Activated CD8-positive, alpha-beta memory T cell treated with anti-CD3 and anti-CD28 coated beads, Interleukin-2, amount 10 ng/mL, durations not matched to agents 7 days and 5 days (primary cell): ENCODE measurements around the gene PPP1CA. TPM values are rescaled to one million over a fixed set of nuclear protein-coding genes. Genes with fewer than 3 reads are reported as not detected.
"Not testable (repeated sequence)": the region's sequence is repeated elsewhere in the genome, so short reads cannot be mapped to it uniquely, and the experiment has no call there.

Source experiments
- ATAC-seq: fragments of 150-1000 bp; cut with Tn5 transposase; one replicate; pipeline ENCODE4 v1.10.0; 2021; ENCODE audit warnings: moderate library complexity
- CTCF ChIA-PET: fragments of 350-600 bp; sonication (Branson Sonifier 250); formaldehyde crosslinking; loops from one replicate; lab custom pipeline; 2021; ENCODE audit warnings: antibody characterized with exemption; lab: Charles Lee
- DNase-seq: peaks from one replicate; pipeline ENCODE4 v3.0.0-alpha.2; 2020
- H3K27ac Mint-ChIP-seq: one replicate; pipeline ENCODE4 v1.8.0; 2021; ENCODE audit warnings: mild to moderate bottlenecking, mixed read lengths
- H3K27me3 Mint-ChIP-seq: one replicate; pipeline ENCODE4 v1.8.0; 2021; ENCODE audit warnings: mixed read lengths
- H3K36me3 Mint-ChIP-seq: one replicate; pipeline ENCODE4 v1.8.0; 2021; ENCODE audit warnings: mild to moderate bottlenecking, mixed read lengths
- H3K4me1 Mint-ChIP-seq: one replicate; pipeline ENCODE4 v1.8.0; 2021; ENCODE audit warnings: mixed read lengths
- H3K4me3 Mint-ChIP-seq: one replicate; pipeline ENCODE4 v1.8.0; 2021; ENCODE audit warnings: mild to moderate bottlenecking, moderate library complexity, mixed read lengths
- H3K9me3 Mint-ChIP-seq: one replicate; pipeline ENCODE4 v1.8.0; 2022; ENCODE audit warnings: low read depth, mixed read lengths
- total RNA-seq, 2 experiments: library from RNA; stranded (reverse); gene quantifications; one replicate each; pipeline ENCODE4 v1.2.3, GENCODE V29; 2021

PPP1CA gene
- total RNA-seq, 2 experiments from 2014 or later: 309 to 360 TPM

GRCh38 chr11:67410369-67410831 lies 8.7 kb upstream of the PPP1CA start:
- Mint-ChIP-seq H3K36me3 (peaks cover 38% of the 10 kb centered on the region), H3K9me3 (no peaks in the 10 kb centered on the region), H3K4me3 (peak overlapping the region; percentile 75), H3K4me1 (peaks cover 72% of the 10 kb centered on the region), H3K27me3 (no peaks in the 10 kb centered on the region), H3K27ac (peak overlapping the region; percentile 66)
- ATAC-seq (no peak), DNase-seq (no peak)
- CTCF ChIA-PET: no interaction called here

GRCh38 chr11:67409781-67410368 lies 8.2 kb upstream of the PPP1CA start:
- DNase-seq (no peak), ATAC-seq (no peak)
- H3K4me1 Mint-ChIP-seq: peaks cover 72% of the 10 kb centered on the region
- H3K36me3 Mint-ChIP-seq: peaks cover 43% of the 10 kb centered on the region
- H3K4me3 Mint-ChIP-seq: peak overlapping the region; percentile 75
- H3K27me3 Mint-ChIP-seq: no peaks in the 10 kb centered on the region
- CTCF ChIA-PET: interaction anchor here (1.0 to 3.5 kb wide), 3 partner anchors 9 to 28 kb away, joined by 3 to 34 read pairs (median 32); partner anchors contain the start of gene PTPRCAP
- H3K9me3 Mint-ChIP-seq: no peaks in the 10 kb centered on the region
- H3K27ac Mint-ChIP-seq: peak overlapping the region; percentile 92

- H3K4me3 Mint-ChIP-seq: peak overlapping the region; percentile 90
- H3K36me3 Mint-ChIP-seq: peaks cover 49% of the 10 kb centered on the region
- peaks cover 72% of the 10 kb centered on the region for H3K4me1 Mint-ChIP-seq
- no peaks in the 10 kb centered on the region for H3K27me3 Mint-ChIP-seq
- H3K9me3 Mint-ChIP-seq: no peaks in the 10 kb centered on the region
- H3K27ac Mint-ChIP-seq: peak overlapping the region; percentile 92
- DNase-seq: peak; percentile 95
- CTCF ChIA-PET: interaction anchor here (1.0 to 3.5 kb wide), 8 partner anchors 10 to 96 kb away, joined by 3 to 34 read pairs (median 4); partner anchors contain the start of genes PITPNM1, PTPRCAP, RPS6KB2 and TMEM134
- peak; percentile 67 for ATAC-seq
Measured at GRCh38 chr11:67409261-67409666, 7.6 kb upstream of the PPP1CA start.

GRCh38 chr11:67408437-67409200 lies 7.0 kb upstream of the PPP1CA start:
- CTCF ChIA-PET: interaction anchor here (1.0 to 3.5 kb wide), 8 partner anchors 10 to 96 kb away, joined by 3 to 34 read pairs (median 4); partner anchors contain the start of genes PITPNM1, PTPRCAP, RPS6KB2 and TMEM134
- Mint-ChIP-seq H3K9me3 (no peaks in the 10 kb centered on the region), H3K27me3 (no peaks in the 10 kb centered on the region), H3K36me3 (peaks cover 50% of the 10 kb centered on the region), H3K27ac (peak overlapping the region; percentile 86), H3K4me1 (peaks cover 73% of the 10 kb centered on the region), H3K4me3 (peak overlapping the region; percentile 90)
- ATAC-seq: peak; percentile 34
- DNase-seq: peak; percentile 80

GRCh38 chr11:67407688-67408163 lies 6.1 kb upstream of the PPP1CA start:
- peak overlapping the region; percentile 90 for H3K4me3 Mint-ChIP-seq
- DNase-seq (no peak), ATAC-seq (peak; percentile 17)
- H3K27ac Mint-ChIP-seq: peak overlapping the region; percentile 86
- H3K9me3 Mint-ChIP-seq: no peaks in the 10 kb centered on the region
- peaks cover 75% of the 10 kb centered on the region for H3K4me1 Mint-ChIP-seq
- H3K27me3 Mint-ChIP-seq: no peaks in the 10 kb centered on the region
- CTCF ChIA-PET: interaction anchor here (0.9 to 3.5 kb wide), 8 partner anchors 11 to 98 kb away, joined by 3 to 34 read pairs (median 4); partner anchors contain the start of genes PITPNM1, PTPRCAP and RPS6KB2
- H3K36me3 Mint-ChIP-seq: peaks cover 50% of the 10 kb centered on the region

GRCh38 chr11:67406969-67407687 lies 5.5 kb upstream of the PPP1CA start:
- no peaks in the 10 kb centered on the region for H3K27me3 Mint-ChIP-seq
- H3K4me1 Mint-ChIP-seq: peaks cover 74% of the 10 kb centered on the region
- DNase-seq: no peak
- peak overlapping the region; percentile 90 for H3K4me3 Mint-ChIP-seq
- CTCF ChIA-PET: interaction anchor here (0.6 to 3.5 kb wide), 10 partner anchors 10 to 116 kb away, joined by 3 to 34 read pairs (median 4); partner anchors contain the start of genes PITPNM1, PTPRCAP and RPS6KB2
- H3K36me3 Mint-ChIP-seq: peaks cover 50% of the 10 kb centered on the region
- no peak for ATAC-seq
- H3K27ac Mint-ChIP-seq: peak overlapping the region; percentile 86
- H3K9me3 Mint-ChIP-seq: no peaks in the 10 kb centered on the region

GRCh38 chr11:67406420-67406968 lies 4.8 kb upstream of the PPP1CA start:
- CTCF ChIA-PET: interaction anchor here (0.9 to 3.5 kb wide), 8 partner anchors 9 to 99 kb away, joined by 3 to 34 read pairs (median 4); partner anchors contain the start of genes PITPNM1, PTPRCAP and RPS6KB2
- H3K9me3 Mint-ChIP-seq: no peaks in the 10 kb centered on the region
- peaks cover 50% of the 10 kb centered on the region for H3K36me3 Mint-ChIP-seq
- ATAC-seq: no peak
- no peaks in the 10 kb centered on the region for H3K27me3 Mint-ChIP-seq
- peak overlapping the region; percentile 86 for H3K27ac Mint-ChIP-seq
- peak overlapping the region; percentile 90 for H3K4me3 Mint-ChIP-seq
- DNase-seq: no peak
- peaks cover 71% of the 10 kb centered on the region for H3K4me1 Mint-ChIP-seq

GRCh38 chr11:67405688-67406339 lies 4.2 kb upstream of the PPP1CA start:
- H3K36me3 Mint-ChIP-seq: peaks cover 53% of the 10 kb centered on the region
- CTCF ChIA-PET: interaction anchor here (1.2 to 5.8 kb wide), 7 partner anchors 10 to 99 kb away, joined by 3 to 96 read pairs (median 23); partner anchors contain the start of genes CARNS1, PITPNM1, POLD4 and PTPRCAP
- no peaks in the 10 kb centered on the region for H3K27me3 Mint-ChIP-seq
- no peak for ATAC-seq
- H3K9me3 Mint-ChIP-seq: no peaks in the 10 kb centered on the region
- peaks cover 64% of the 10 kb centered on the region for H3K4me1 Mint-ChIP-seq
- peak overlapping the region; percentile 90 for H3K4me3 Mint-ChIP-seq
- no peak for DNase-seq
- H3K27ac Mint-ChIP-seq: peak overlapping the region; percentile 86

- H3K27me3 Mint-ChIP-seq: no peaks in the 10 kb centered on the region
- ATAC-seq (no peak), DNase-seq (no peak)
- H3K4me1 Mint-ChIP-seq: peaks cover 63% of the 10 kb centered on the region
- peaks cover 55% of the 10 kb centered on the region for H3K36me3 Mint-ChIP-seq
- peak overlapping the region; percentile 90 for H3K4me3 Mint-ChIP-seq
- no peaks in the 10 kb centered on the region for H3K9me3 Mint-ChIP-seq
- CTCF ChIA-PET: interaction anchor here (1.2 to 5.8 kb wide), 7 partner anchors 9 to 100 kb away, joined by 3 to 96 read pairs (median 23); partner anchors contain the start of genes CARNS1, PITPNM1, POLD4 and PTPRCAP
- H3K27ac Mint-ChIP-seq: peak overlapping the region; percentile 86
Measured at GRCh38 chr11:67405196-67405567, 3.5 kb upstream of the PPP1CA start.

- H3K36me3 Mint-ChIP-seq: peaks cover 53% of the 10 kb centered on the region
- no peaks in the 10 kb centered on the region for H3K27me3 Mint-ChIP-seq
- ATAC-seq (no peak), DNase-seq (peak; percentile 85)
- H3K27ac Mint-ChIP-seq: peak overlapping the region; percentile 86
- H3K4me1 Mint-ChIP-seq: peaks cover 62% of the 10 kb centered on the region
- H3K9me3 Mint-ChIP-seq: no peaks in the 10 kb centered on the region
- H3K4me3 Mint-ChIP-seq: peak overlapping the region; percentile 90
- CTCF ChIA-PET: interaction anchor here (1.2 to 5.8 kb wide), 11 partner anchors 9 to 100 kb away, joined by 3 to 96 read pairs (median 7); partner anchors contain the start of genes CARNS1, PITPNM1, POLD4 and PTPRCAP
Measured at GRCh38 chr11:67404515-67405195, 3.0 kb upstream of the PPP1CA start.

GRCh38 chr11:67403085-67403484 lies 1.4 kb upstream of the PPP1CA start:
- peaks cover 66% of the 10 kb centered on the region for H3K4me1 Mint-ChIP-seq
- H3K27ac Mint-ChIP-seq: peak overlapping the region; percentile 86
- ATAC-seq, H3K27me3 Mint-ChIP-seq, H3K9me3 Mint-ChIP-seq: not testable (repeated sequence)
- DNase-seq: peak; percentile 41
- H3K4me3 Mint-ChIP-seq: peak overlapping the region; percentile 90
- peaks cover 58% of the 10 kb centered on the region for H3K36me3 Mint-ChIP-seq
- CTCF ChIA-PET: interaction anchor here (0.7 to 5.8 kb wide), 15 partner anchors 12 to 1766 kb away, joined by 3 to 96 read pairs (median 9); partner anchors contain the start of genes AIP, CARNS1, PITPNM1 and POLD4
